ENCODE data around the gene CMPK1.
"Not testable (repeated sequence)": the region's sequence is repeated elsewhere in the genome, so short reads cannot be mapped to it uniquely, and the experiment has no call there.

The CMPK1 gene

GRCh38 chr1:47333578-47333921, at the start of gene CMPK1:
Gene CMPK1 (plus strand): TSS chr1:47333790. CDS start chr1:47333946, 156 bp downstream.
- DNase-seq (ENCODE audit: low read depth): peak; percentile 59
- peak within 1 kb of the TSS; percentile 80 for H3K4me3 ChIP-seq (ENCODE audit: control insufficient read depth, low read depth, low read length)
- peak; percentile 26 for TF ChIP-seq CTCF (IDR thresholded peaks at IDR 0.05; ENCODE audit: control insufficient read depth, insufficient read depth, low read depth, low read length, missing control alignments)

GRCh38 chr1:47288116-47288515, 45.5 kb upstream of the CMPK1 start:
- H3K4me3 ChIP-seq (ENCODE audit: control insufficient read depth, low read depth, low read length); DNase-seq (ENCODE audit: low read depth): not testable (repeated sequence)

GRCh38 chr1:47294863-47295262, 38.7 kb upstream of the CMPK1 start:
- DNase-seq (ENCODE audit: low read depth): not testable (repeated sequence)

GRCh38 chr1:47295579-47295978, 38.0 kb upstream of the CMPK1 start:
- H3K4me3 ChIP-seq (ENCODE audit: control insufficient read depth, low read depth, low read length): no peak overlapping the region
- TF ChIP-seq CTCF (IDR thresholded peaks at IDR 0.05; ENCODE audit: control insufficient read depth, insufficient read depth, low read depth, low read length, missing control alignments): no peak
- DNase-seq (ENCODE audit: low read depth): no peak

More at GRCh38 chr1:47294863-47295262, 38.7 kb upstream of the CMPK1 start:
- not testable (repeated sequence) for H3K4me3 ChIP-seq (ENCODE audit: control insufficient read depth, low read depth, low read length)

- no peak for TF ChIP-seq CTCF (IDR thresholded peaks at IDR 0.05; ENCODE audit: control insufficient read depth, insufficient read depth, low read depth, low read length, missing control alignments)
- no peak overlapping the region for H3K4me3 ChIP-seq (ENCODE audit: control insufficient read depth, low read depth, low read length)
- no peak for DNase-seq (ENCODE audit: low read depth)
These were observed 35.4 kb upstream of the CMPK1 start for GRCh38 chr1:47298025-47298699.

- H3K4me3 ChIP-seq (ENCODE audit: control insufficient read depth, low read depth, low read length): no peak overlapping the region
- DNase-seq (ENCODE audit: low read depth): no peak
- TF ChIP-seq CTCF (IDR thresholded peaks at IDR 0.05; ENCODE audit: control insufficient read depth, insufficient read depth, low read depth, low read length, missing control alignments): no peak
These were observed 31.1 kb upstream of the CMPK1 start for GRCh38 chr1:47302472-47302871.

GRCh38 chr1:47309427-47309826, 24.2 kb upstream of the CMPK1 start:
- no peak for DNase-seq (ENCODE audit: low read depth)
- TF ChIP-seq CTCF (IDR thresholded peaks at IDR 0.05; ENCODE audit: control insufficient read depth, insufficient read depth, low read depth, low read length, missing control alignments): no peak
- no peak overlapping the region for H3K4me3 ChIP-seq (ENCODE audit: control insufficient read depth, low read depth, low read length)
